ENCODE results near the gene SLC9B1. TPM values are rescaled to one million over a fixed set of nuclear protein-coding genes. Genes with fewer than 3 reads are reported as not detected.

Gene SLC9B1
- total RNA-seq, 4 donors from 2014 or later, result 1.5 to 4.2 (median 2.4) TPM

DNA sequence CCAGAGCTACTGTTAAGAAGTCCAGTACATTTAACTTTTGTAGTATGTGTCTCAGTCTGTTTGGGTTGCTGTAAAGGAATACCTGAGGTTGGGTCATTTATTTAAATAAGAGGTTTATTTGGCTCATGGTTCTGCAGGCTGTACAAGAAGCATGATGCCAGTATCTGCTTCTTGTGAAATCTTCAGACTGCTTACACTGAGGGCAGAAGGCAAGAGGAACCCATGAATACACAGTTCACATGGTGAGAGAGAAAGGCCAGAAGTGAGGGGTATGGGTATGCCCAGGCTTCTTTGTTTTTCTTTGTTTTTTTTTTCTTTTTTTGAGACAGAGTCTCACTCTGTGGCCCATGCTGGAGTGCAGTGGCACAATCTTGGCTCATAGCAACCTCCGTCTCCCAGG lies 156.8 kb downstream of the SLC9B1 start:
- DNase-seq (ENCODE audit: low spot score in 2 of 2), result no peak
- H3K9me3 ChIP-seq, result peaks cover 0 to 18% (median 4%) of the 10 kb centered on the region in 4 donors
- TF ChIP-seq, protein P1, sequence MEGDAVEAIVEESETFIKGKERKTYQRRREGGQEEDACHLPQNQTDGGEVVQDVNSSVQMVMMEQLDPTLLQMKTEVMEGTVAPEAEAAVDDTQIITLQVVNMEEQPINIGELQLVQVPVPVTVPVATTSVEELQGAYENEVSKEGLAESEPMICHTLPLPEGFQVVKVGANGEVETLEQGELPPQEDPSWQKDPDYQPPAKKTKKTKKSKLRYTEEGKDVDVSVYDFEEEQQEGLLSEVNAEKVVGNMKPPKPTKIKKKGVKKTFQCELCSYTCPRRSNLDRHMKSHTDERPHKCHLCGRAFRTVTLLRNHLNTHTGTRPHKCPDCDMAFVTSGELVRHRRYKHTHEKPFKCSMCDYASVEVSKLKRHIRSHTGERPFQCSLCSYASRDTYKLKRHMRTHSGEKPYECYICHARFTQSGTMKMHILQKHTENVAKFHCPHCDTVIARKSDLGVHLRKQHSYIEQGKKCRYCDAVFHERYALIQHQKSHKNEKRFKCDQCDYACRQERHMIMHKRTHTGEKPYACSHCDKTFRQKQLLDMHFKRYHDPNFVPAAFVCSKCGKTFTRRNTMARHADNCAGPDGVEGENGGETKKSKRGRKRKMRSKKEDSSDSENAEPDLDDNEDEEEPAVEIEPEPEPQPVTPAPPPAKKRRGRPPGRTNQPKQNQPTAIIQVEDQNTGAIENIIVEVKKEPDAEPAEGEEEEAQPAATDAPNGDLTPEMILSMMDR (IDR thresholded peaks at IDR 0.05), result no peak
- TF ChIP-seq POLR2A (IDR thresholded peaks at IDR 0.05) (no peak), EP300 (IDR thresholded peaks at IDR 0.05) (no peak)
- peaks cover 0 to 20% (median 0%) of the 10 kb centered on the region in 3 donors for H3K36me3 ChIP-seq
- H3K27me3 ChIP-seq, result no peaks in the 10 kb centered on the region
- H3K4me1 ChIP-seq, result peaks cover 0 to 9% (median 6%) of the 10 kb centered on the region in 4 donors
- no peak overlapping the region for H3K4me3 ChIP-seq
- 97 to 100% methylated on average over 1 of the region's 1 CpG for WGBS, 2 donors
- peak overlapping the region in 1 of 4 donors; percentile 56 for H3K27ac ChIP-seq

DNA sequence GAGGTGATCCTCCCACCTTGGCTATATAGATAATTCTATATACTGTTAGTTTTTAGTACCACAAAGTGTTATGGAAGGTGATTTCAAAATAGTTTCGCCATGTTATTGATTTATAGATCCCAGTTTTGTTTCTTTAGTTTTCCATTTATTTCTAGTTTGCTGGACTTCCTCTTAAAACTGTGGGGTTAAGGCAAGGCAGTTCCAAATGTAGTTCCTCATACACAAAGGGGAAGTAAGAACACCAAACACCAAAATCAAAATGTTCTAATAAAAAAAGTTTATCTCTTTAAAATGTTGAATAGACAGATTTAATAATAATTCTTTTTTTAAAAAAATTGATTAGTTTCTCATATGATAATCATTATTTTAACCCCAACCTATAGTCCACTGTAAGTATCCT lies 157.5 kb downstream of the SLC9B1 start:
- Histone ChIP-seq H3K27ac (no peak overlapping the region), H3K9me3 (peaks cover 0 to 18% (median 4%) of the 10 kb centered on the region in 4 donors), H3K27me3 (no peaks in the 10 kb centered on the region), H3K4me1 (peaks cover 0 to 2% (median 0%) of the 10 kb centered on the region in 4 donors), H3K36me3 (peaks cover 0 to 20% (median 0%) of the 10 kb centered on the region in 3 donors), H3K4me3 (no peak overlapping the region)
- DNase-seq (ENCODE audit: low spot score in 2 of 2), result no peak
- TF ChIP-seq POLR2A (IDR thresholded peaks at IDR 0.05) (no peak), EP300 (IDR thresholded peaks at IDR 0.05) (no peak)
- WGBS, 2 donors, result 91 to 97% methylated on average over 1 of the region's 1 CpG

DNA sequence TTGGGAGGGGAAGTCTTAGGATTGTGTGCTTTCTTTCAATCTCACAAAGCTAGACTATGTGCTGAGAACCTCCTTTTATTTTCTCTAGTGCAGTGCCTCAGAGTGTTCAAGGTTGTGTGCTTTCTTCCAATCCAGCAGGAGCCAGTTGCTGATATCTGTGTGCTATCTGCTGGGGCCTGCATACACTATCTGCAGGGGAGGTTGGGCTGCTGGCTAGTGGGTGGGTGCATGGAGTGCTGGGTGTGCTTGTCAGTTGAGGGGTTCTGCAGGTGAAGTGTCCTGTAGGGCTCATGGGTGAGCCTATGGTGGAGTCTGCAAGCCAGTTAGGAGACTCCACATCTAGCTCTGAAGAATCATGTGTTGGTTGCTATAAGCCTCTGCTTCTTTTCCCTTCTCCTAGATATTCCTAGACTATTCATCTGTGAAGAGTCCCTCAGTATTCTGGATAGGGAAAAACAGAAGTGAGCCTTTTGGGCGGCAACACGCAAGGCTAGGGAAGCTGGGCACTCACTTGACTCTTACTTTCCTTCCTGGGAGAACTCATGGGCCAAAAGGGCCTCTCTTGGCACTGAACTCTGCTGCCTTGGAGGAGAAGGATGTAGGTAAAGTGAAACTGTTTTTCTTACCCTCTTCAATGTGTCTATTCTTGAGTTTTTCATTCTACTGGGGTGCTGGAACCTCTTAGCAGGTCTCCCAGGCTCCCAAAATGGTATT lies 158.7 kb downstream of the SLC9B1 start:
- Histone ChIP-seq H3K9me3 (peaks cover 0 to 18% (median 4%) of the 10 kb centered on the region in 4 donors), H3K4me1 (no peaks in the 10 kb centered on the region), H3K36me3 (peaks cover 0 to 20% (median 0%) of the 10 kb centered on the region in 3 donors), H3K4me3 (no peak overlapping the region), H3K27ac (no peak overlapping the region), H3K27me3 (no peaks in the 10 kb centered on the region)
- WGBS, 2 donors, result 82% methylated on average over 2 of the region's 2 CpGs
- no peak for DNase-seq (ENCODE audit: low spot score in 2 of 2)
- no peak for TF ChIP-seq EP300 (IDR thresholded peaks at IDR 0.05)
- TF ChIP-seq, protein P1 (IDR thresholded peaks at IDR 0.05), result no peak
- no peak for TF ChIP-seq POLR2A (IDR thresholded peaks at IDR 0.05)

DNA sequence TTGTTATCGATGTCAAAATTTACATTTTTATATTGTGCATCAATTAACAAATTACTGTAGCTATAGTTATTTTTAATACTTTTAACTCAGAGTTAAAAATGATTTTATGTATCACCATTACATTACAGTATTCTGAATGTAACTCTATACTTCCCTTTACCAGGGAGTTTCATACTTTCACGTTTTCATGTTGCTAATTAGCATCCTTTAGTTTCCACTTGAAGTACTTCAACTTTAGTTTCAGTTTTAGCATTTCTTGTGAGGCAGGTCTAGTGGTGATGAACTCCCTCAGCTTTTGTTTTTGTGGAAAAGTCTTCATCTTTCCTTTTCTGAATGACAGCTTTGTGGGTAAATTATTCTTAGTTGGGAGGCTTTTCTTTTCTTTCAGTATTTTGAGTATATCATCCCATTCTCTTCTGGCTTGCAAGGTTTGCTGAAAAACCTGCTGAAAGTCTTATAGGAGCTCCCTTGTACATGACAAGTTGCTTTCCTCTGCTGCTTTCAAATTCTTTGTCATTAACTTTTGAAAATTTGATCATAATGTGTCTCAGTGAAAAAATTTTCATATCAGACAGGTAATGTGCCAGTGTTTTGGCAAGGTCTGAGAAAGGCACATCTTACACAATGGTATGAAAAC lies 160.6 kb downstream of the SLC9B1 start:
- WGBS, 2 donors, result 86 to 92% methylated on average over 2 of the region's 2 CpGs
- Histone ChIP-seq H3K36me3 (peaks cover 0 to 20% (median 0%) of the 10 kb centered on the region in 3 donors), H3K4me3 (no peak overlapping the region), H3K27ac (no peak overlapping the region), H3K27me3 (no peaks in the 10 kb centered on the region), H3K9me3 (peaks cover 0 to 18% (median 4%) of the 10 kb centered on the region in 4 donors), H3K4me1 (no peaks in the 10 kb centered on the region)
- TF ChIP-seq EP300 (IDR thresholded peaks at IDR 0.05) (no peak), POLR2A (IDR thresholded peaks at IDR 0.05) (no peak)
- TF ChIP-seq, protein P1 (IDR thresholded peaks at IDR 0.05), result no peak
- DNase-seq (ENCODE audit: low spot score in 2 of 2), result no peak

Other genes with a start within 250 kb of the SLC9B1 start
- gene UBE2D3, start 192.2 kb downstream of the SLC9B1 start, total RNA-seq, result 100 to 1,000 TPM; 305 to 409 (median 347) TPM
- gene CISD2, start 150.7 kb downstream of the SLC9B1 start, total RNA-seq, result 10 to 100 TPM in 1 of 4 donors, 1 to 10 TPM in 3; 3.5 to 11.1 (median 7.2) TPM
- gene SLC9B2, start 57.1 kb upstream of the SLC9B1 start, total RNA-seq, result 10 to 100 TPM; 13.1 to 29.4 (median 22.2) TPM
- 10 to 100 TPM; 35.7 to 95.3 (median 72.4) TPM for gene BDH2, start 80.1 kb upstream of the SLC9B1 start, total RNA-seq
- gene CENPE, start 178.6 kb upstream of the SLC9B1 start, total RNA-seq, result 1 to 10 TPM in 2 of 4 donors, under 1 TPM in 2; 0.20 to 6.1 (median 1.1) TPM